OCI-LY1 (cell line): ENCODE measurements around the gene SRR.

Experiments
- CTCF ChIP-seq: fragments of 200-600 bp; sonication (generic), shearing (Covaris generic); IDR thresholded peaks from 2 replicates; pipeline ENCODE4 v1.5.1; 2017; ENCODE audit warnings: mild to moderate bottlenecking, antibody characterized with exemption, low read length, moderate library complexity, mixed read lengths
- EZH2 ChIP-seq: fragments of 200-600 bp; sonication (generic), shearing (Covaris generic); IDR thresholded peaks from 2 replicates; pipeline ENCODE4 v1.8.0; 2017; ENCODE audit warnings: borderline replicate concordance, mixed run types, mild to moderate bottlenecking, antibody characterized with exemption, low read length, moderate library complexity, mixed read lengths

- no peak for TF ChIP-seq CTCF
- no peak for TF ChIP-seq EZH2
Measured at GRCh38 chr17:2354311-2354710, 50.6 kb downstream of the SRR start.
